Nephron (organoid): ENCODE data around the gene HMCN1.

Source experiments
- H3K27ac Mint-ChIP-seq, 3 experiments: 2 replicates each; pipeline ENCODE4 v1.8.0; 2020; ENCODE audit warnings: mixed read lengths in 3 of 3, mild to moderate bottlenecking in 2 of 3, moderate library complexity in 1 of 3
- H3K27me3 Mint-ChIP-seq: 2 replicates; pipeline ENCODE4 v1.8.0; 2021; ENCODE audit warnings: low read depth, mild to moderate bottlenecking, moderate library complexity, mixed read lengths
- H3K36me3 Mint-ChIP-seq: 2 replicates; pipeline ENCODE4 v1.8.0; 2020; ENCODE audit warnings: low read depth, mixed read lengths
- H3K4me1 Mint-ChIP-seq: 2 replicates; pipeline ENCODE4 v1.8.0; 2020; ENCODE audit warnings: mixed read lengths
- H3K4me3 Mint-ChIP-seq, 3 experiments: 2 replicates each; pipeline ENCODE4 v1.8.0; 2020; ENCODE audit warnings: mild to moderate bottlenecking in 3 of 3, mixed read lengths in 3 of 3, moderate library complexity in 2 of 3
- H3K9me3 Mint-ChIP-seq: 2 replicates; pipeline ENCODE4 v1.8.0; 2020; ENCODE audit warnings: mixed read lengths
- TF ChIP-seq, protein P1 (sequence below), 3 experiments: fragments of 200-600 bp; sonication (generic); IDR thresholded peaks; one replicate each; pipeline ENCODE4 v1.5.0; 2021; ENCODE audit warnings: antibody characterized with exemption in 3 of 3; ENCODE audit not compliant: unreplicated experiment in 3 of 3

HMCN1 gene

DNA sequence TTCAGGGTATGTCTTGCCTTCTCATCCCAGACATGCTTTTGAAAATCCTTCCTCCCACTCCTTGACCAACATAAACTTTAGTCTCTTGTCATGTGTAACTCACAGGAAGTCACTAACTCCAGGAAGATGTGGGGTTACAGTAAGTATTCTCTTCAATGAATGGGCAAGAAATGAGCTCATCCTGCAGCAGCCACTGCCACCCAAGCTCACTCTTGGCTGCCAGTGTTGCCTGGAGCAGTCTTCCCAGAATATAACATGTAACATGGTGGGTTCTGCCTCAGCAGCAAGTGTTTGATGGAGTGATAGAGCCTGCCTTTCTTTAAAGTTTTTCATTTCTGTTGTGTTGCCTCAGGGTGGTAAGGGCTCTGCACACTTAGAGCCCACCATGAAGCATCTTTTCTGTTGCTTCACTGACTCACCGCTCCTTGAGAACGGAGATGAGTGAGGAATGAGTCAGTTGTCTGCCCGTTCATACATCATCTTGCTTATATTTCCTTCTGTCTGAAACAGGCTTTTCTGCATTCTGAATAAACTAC, 453.9 kb downstream of the HMCN1 start:
- Mint-ChIP-seq H3K27me3 (no peaks in the 10 kb centered on the region), H3K9me3 (no peaks in the 10 kb centered on the region), H3K4me3 (no peak overlapping the region), H3K4me1 (peaks cover 4% of the 10 kb centered on the region), H3K36me3 (peaks cover 3% of the 10 kb centered on the region), H3K27ac (no peak overlapping the region)
- TF ChIP-seq, protein P1, sequence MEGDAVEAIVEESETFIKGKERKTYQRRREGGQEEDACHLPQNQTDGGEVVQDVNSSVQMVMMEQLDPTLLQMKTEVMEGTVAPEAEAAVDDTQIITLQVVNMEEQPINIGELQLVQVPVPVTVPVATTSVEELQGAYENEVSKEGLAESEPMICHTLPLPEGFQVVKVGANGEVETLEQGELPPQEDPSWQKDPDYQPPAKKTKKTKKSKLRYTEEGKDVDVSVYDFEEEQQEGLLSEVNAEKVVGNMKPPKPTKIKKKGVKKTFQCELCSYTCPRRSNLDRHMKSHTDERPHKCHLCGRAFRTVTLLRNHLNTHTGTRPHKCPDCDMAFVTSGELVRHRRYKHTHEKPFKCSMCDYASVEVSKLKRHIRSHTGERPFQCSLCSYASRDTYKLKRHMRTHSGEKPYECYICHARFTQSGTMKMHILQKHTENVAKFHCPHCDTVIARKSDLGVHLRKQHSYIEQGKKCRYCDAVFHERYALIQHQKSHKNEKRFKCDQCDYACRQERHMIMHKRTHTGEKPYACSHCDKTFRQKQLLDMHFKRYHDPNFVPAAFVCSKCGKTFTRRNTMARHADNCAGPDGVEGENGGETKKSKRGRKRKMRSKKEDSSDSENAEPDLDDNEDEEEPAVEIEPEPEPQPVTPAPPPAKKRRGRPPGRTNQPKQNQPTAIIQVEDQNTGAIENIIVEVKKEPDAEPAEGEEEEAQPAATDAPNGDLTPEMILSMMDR (IDR thresholded peaks at IDR 0.05; ENCODE audit: unreplicated experiment in 3 of 3), result no peak

DNA sequence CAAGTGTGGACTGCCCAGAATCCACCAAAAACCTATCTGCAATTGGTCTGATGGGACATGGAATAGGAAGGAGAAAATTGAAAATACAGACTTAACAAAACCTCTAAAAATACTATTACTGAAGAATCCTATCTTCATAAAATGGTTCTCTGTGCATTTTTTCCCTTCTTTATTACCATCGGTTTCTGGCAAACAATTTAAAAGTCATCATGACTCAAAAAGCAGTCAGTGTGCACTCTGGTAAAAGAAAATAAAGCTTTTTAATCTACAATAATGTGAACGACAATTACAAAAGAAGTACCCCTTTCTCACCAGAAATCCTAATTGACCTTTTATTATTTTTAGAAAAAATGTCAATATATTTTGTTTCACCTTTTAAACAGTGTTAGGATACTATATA, 454.5 kb downstream of the HMCN1 start:
- peaks cover 3% of the 10 kb centered on the region for H3K36me3 Mint-ChIP-seq
- H3K4me3 Mint-ChIP-seq, result no peak overlapping the region
- peaks cover 4% of the 10 kb centered on the region for H3K4me1 Mint-ChIP-seq
- no peak overlapping the region for H3K27ac Mint-ChIP-seq
- no peaks in the 10 kb centered on the region for H3K27me3 Mint-ChIP-seq
- TF ChIP-seq, protein P1 (IDR thresholded peaks at IDR 0.05; ENCODE audit: unreplicated experiment in 3 of 3), result no peak
- H3K9me3 Mint-ChIP-seq, result no peaks in the 10 kb centered on the region

DNA sequence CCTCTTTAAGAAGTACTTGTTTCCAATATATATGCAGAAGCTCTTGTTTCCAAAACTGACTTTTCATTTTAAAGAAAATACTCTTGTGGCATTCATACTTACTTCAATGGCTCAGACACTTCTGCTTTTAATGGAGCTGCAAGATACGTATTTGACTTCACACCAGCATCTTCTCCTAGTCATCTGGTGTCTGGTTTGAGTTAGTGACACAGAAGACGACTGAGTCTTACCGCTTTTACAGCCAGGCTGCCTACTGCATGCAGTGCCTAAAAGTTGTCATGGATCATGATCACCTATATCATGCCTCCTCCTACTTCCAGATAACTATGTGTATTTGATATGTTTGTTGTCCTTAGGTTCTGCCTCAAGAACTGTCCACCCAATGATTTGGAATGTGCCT, 455.0 kb downstream of the HMCN1 start:
- TF ChIP-seq, protein P1 (IDR thresholded peaks at IDR 0.05; ENCODE audit: unreplicated experiment in 3 of 3), result no peak
- H3K27ac Mint-ChIP-seq, result no peak overlapping the region
- no peaks in the 10 kb centered on the region for H3K27me3 Mint-ChIP-seq
- H3K36me3 Mint-ChIP-seq, result peaks cover 3% of the 10 kb centered on the region
- no peak overlapping the region for H3K4me3 Mint-ChIP-seq
- H3K4me1 Mint-ChIP-seq, result peaks cover 2% of the 10 kb centered on the region
- no peaks in the 10 kb centered on the region for H3K9me3 Mint-ChIP-seq

DNA sequence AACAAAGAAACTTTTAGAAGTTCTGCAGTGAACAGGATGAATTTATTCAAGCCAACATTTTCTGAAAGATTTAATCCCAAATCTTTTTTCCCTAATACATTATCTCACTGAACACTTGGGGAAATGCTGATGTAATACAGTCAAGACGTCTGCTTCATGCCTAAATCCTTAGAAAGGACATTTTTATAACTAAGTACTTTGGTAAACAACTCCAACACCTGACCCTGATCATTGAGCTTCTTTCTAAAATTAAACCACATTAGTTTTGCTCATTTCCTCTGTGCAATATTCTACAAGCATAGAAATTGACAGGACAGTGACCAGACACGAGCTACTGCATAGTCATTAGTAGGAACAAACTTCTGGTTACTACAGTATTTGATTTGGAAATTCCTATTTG, 457.3 kb downstream of the HMCN1 start:
- H3K9me3 Mint-ChIP-seq, result no peaks in the 10 kb centered on the region
- peaks cover 3% of the 10 kb centered on the region for H3K36me3 Mint-ChIP-seq
- no peak overlapping the region for H3K4me3 Mint-ChIP-seq
- H3K27me3 Mint-ChIP-seq, result no peaks in the 10 kb centered on the region
- H3K4me1 Mint-ChIP-seq, result no peaks in the 10 kb centered on the region
- TF ChIP-seq, protein P1 (IDR thresholded peaks at IDR 0.05; ENCODE audit: unreplicated experiment in 3 of 3), result no peak
- no peak overlapping the region for H3K27ac Mint-ChIP-seq

DNA sequence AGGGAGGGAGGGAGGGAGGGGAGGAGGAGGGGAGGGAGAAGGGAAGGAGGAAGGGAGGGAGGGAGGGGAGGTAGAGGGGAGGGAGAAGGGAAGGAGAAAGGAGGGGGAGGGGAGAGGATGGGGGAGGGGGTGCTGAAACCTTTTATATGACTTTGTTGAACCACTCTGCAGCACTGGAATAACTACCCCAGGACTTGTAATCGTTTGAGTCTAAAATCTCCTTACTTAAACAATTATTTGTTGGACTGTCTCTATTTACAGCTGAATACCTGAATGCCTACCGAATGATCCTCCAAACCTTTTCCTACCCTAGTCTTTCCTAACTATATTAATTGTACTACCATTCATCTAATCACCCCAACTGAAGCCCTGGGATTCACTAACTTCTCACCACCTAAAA, 459.0 kb downstream of the HMCN1 start:
- H3K27me3 Mint-ChIP-seq, result no peaks in the 10 kb centered on the region
- H3K9me3 Mint-ChIP-seq, result no peaks in the 10 kb centered on the region
- H3K4me1 Mint-ChIP-seq, result no peaks in the 10 kb centered on the region
- TF ChIP-seq, protein P1 (IDR thresholded peaks at IDR 0.05; ENCODE audit: unreplicated experiment in 3 of 3), result no peak
- H3K27ac Mint-ChIP-seq, result no peak overlapping the region
- H3K36me3 Mint-ChIP-seq, result peaks cover 3% of the 10 kb centered on the region
- H3K4me3 Mint-ChIP-seq, result no peak overlapping the region

DNA sequence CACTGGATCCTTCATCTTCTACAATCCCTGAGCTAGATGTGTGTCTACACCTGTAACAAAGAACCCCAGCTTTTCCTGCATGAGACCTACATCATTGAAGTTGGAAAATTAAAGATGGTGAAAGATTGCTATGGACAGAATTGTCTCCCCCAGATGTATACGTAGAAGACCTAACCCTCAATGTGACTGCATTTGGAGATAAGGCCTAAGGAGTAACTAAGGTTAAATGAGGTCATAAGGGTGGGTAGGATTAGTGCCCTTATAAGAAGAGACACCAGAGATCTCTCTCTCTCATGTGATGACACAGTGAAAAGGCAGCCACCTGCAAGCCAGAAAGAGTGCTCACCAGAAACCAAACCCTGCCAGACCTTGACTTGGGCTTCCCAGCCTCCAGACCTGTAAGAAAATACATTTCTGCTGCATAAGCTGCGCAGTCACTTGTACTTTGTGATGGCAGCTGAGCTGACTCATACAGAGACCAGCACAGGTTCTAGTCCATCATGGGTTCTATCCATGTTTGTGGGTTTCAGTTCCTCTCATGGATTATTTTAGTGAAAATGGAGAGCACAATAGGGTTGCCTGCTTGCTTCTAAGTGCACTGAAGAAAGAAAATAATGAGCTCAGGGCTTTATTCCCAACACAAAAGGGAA, 460.0 kb downstream of the HMCN1 start:
- no peaks in the 10 kb centered on the region for H3K27me3 Mint-ChIP-seq
- no peaks in the 10 kb centered on the region for H3K4me1 Mint-ChIP-seq
- H3K9me3 Mint-ChIP-seq, result no peaks in the 10 kb centered on the region
- peaks cover 3% of the 10 kb centered on the region for H3K36me3 Mint-ChIP-seq
- H3K4me3 Mint-ChIP-seq, result no peak overlapping the region
- TF ChIP-seq, protein P1 (IDR thresholded peaks at IDR 0.05; ENCODE audit: unreplicated experiment in 3 of 3), result no peak
- H3K27ac Mint-ChIP-seq, result no peak overlapping the region
